LNCaP clone FGC (cell line): ENCODE measurements around the gene RHEB.

ENCODE experiments used
- DNase-seq: peaks from one replicate; pipeline ENCODE4 v3.0.0-alpha.2; 2011; ENCODE audit warnings: low read depth
- H3K4me3 ChIP-seq: 2 replicates; pipeline ENCODE4 v1.5.1; 2011; ENCODE audit warnings: mild to moderate bottlenecking, low read depth, low read length, control low read depth
- TF ChIP-seq, protein P1 (sequence below): IDR thresholded peaks from 2 replicates; pipeline ENCODE4 v1.5.1; 2012; ENCODE audit warnings: mild to moderate bottlenecking; ENCODE audit not compliant: control insufficient read depth, insufficient read depth; ENCODE audit errors: extremely low read depth

Gene RHEB

DNA sequence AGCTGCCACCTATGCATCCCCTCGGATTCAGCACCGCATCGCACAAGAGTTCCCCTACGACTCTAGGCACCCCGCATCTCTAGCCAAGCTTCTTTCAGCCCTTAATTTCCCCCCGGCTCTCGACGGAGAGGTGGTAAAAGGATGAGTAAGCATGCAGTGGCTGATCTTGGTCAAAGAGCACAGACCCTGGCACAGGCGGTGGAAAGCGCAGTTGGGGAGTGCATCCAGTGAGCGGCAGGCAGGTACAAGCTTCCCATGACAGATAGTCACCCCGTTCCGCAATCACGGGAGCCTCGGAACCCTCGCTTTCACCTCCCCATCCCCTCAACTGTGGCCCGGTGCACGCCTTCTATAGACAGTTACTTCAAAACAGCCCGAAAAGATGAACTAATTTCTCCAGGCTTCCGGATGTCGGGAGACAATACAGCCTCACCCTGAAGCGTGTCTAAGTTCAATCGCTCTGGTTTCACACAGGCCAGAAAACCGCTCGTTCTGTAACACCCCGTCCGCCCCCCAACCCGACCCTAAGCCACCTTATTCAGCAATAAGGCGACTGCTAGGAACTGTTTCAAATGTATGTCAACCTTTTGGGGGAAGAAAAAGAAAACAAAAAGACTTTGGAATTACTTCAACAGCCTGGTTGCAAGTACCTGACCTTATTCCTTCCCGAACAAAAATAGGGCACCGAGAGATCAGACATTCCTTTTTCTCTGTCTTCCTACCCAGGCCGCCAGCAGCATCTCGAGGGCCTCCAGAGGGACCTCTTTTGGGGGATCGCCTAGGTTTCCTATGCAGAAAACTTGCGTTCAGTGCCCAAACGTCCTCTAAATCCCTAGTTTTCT lies 1.4 kb downstream of the RHEB start:
- TF ChIP-seq, protein P1, sequence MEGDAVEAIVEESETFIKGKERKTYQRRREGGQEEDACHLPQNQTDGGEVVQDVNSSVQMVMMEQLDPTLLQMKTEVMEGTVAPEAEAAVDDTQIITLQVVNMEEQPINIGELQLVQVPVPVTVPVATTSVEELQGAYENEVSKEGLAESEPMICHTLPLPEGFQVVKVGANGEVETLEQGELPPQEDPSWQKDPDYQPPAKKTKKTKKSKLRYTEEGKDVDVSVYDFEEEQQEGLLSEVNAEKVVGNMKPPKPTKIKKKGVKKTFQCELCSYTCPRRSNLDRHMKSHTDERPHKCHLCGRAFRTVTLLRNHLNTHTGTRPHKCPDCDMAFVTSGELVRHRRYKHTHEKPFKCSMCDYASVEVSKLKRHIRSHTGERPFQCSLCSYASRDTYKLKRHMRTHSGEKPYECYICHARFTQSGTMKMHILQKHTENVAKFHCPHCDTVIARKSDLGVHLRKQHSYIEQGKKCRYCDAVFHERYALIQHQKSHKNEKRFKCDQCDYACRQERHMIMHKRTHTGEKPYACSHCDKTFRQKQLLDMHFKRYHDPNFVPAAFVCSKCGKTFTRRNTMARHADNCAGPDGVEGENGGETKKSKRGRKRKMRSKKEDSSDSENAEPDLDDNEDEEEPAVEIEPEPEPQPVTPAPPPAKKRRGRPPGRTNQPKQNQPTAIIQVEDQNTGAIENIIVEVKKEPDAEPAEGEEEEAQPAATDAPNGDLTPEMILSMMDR = peak; percentile 21; the same call in 1 of the 2 replicates
- peak overlapping the region; percentile 87 for H3K4me3 ChIP-seq
- DNase-seq = no peak

DNA sequence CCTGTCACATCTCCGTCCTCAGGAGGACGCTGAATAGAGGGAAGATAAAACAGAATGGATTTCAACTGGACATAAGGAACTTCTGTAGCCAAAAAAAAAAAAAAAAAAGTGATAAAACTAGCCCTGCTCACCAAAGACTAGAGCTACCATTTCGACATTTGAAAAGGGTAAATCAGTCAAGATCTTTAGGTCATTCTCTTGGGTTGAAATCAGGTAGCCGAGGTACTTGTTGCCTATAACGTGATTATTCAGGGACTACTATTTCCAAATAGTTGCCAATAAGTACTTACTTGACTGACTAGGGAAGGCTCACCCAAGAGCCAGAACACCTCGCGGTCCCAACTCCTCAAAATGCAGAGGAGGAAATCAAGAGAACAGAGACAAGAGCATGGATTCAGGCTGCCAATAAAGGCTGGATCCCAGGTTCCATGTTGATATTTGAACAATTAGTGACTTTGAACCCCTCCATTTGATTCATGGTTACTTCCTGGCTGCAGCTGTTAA lies 2.0 kb downstream of the RHEB start:
- no peak for DNase-seq
- TF ChIP-seq, protein P1 = no peak
- peak overlapping the region; percentile 87 for H3K4me3 ChIP-seq

DNA sequence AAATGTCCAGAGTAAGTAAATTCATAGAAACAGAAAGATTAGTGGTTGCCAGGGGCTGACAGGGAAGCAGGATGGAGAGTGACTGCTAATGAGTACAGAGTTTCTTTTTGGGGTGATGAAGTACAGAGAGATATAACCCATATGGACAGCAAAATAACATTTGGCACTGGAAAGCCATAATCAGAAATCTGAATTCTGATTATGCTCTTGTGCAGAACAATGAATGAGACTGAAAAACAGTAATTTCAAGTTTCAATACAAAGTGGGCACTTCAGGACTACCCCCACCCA lies 4.5 kb downstream of the RHEB start:
- no peak overlapping the region for H3K4me3 ChIP-seq
- TF ChIP-seq, protein P1 = no peak
- no peak for DNase-seq

DNA sequence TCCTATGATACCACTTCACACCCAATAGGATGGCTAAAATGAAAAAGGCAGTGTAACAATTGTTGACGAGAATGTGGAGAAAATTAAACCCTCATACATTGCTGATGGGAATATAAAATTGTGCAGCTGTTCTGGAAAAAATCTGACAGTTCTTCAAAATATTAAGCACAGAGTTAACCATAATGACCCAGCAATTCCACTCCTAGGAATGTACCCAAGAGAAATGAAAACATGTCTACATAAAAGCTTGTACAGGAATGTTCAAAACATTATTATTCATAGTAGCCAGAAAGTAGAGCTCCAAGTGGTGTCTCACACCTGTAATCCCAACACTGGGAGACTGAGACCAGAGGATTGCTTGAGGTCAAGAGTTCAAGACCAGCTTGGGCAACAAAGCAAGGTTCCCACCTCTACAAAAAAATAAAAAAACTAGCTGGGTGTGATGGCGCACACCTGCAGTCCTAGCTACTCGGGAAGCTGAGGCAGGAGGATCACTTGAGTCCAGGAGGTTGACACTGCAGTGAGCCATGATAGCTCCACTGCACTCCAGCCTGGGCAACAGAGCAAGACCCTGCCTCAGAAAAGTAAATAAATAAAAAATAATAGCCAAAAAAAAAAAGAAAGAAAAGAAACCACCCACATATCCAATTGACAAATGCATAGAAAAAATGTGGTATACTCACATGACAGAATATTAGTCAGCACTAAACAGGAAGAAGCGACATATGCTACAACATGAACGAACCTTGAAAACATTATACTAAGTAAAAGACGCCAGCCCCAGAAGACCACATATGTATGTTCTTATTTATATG lies 5.0 kb downstream of the RHEB start:
- no peak for DNase-seq
- H3K4me3 ChIP-seq = no peak overlapping the region
- TF ChIP-seq, protein P1 = no peak

DNA sequence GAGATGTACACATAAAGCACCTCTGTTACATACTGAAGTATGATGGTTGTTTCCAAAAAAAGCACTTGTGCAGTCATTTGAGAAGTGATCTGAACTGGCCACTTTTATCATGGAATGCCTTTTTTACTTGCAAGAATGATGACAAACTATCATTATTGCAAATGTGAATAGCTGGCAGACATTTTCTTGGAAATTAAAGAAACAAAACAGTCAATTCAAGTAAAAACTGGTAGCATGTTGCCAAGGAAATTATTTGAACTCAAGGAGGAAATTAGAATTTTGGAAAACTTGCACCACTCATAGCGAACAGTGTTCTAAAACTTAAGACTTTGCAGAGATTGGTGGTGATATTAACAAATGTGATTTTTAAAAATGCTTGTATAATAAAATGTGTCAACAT lies 6.6 kb downstream of the RHEB start:
- TF ChIP-seq, protein P1 = no peak
- no peak overlapping the region for H3K4me3 ChIP-seq
- DNase-seq = no peak

DNA sequence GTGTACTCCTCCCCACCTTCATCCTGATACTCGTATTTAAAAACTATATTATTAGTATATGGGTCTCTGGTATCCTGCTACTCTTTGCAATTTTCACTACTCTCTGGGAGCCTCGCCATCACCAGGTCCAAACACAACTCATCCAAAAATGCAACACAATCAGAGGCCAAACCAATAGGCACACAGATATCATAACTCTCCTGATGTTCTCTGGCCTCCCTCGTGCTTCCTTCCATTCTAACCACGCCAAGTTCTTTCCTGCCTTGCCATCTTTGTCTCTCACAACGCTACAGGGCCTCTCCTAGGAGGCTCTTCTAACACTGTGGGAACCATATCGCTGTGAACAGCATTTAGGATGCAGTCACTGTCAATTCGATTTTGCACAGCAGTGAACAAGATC lies 7.3 kb downstream of the RHEB start:
- no peak for DNase-seq
- TF ChIP-seq, protein P1 = no peak
- H3K4me3 ChIP-seq = no peak overlapping the region
